HG03159 (cell line): ENCODE results near the gene ZBTB46.

Experiments used
- ATAC-seq: cut with Tn5 transposase; IDR thresholded peaks from one replicate; pipeline ENCODE4 v1.9.1; 2021; ENCODE audit warnings: mild to moderate bottlenecking, moderate library complexity; ENCODE audit not compliant: unreplicated experiment

ZBTB46 gene

DNA sequence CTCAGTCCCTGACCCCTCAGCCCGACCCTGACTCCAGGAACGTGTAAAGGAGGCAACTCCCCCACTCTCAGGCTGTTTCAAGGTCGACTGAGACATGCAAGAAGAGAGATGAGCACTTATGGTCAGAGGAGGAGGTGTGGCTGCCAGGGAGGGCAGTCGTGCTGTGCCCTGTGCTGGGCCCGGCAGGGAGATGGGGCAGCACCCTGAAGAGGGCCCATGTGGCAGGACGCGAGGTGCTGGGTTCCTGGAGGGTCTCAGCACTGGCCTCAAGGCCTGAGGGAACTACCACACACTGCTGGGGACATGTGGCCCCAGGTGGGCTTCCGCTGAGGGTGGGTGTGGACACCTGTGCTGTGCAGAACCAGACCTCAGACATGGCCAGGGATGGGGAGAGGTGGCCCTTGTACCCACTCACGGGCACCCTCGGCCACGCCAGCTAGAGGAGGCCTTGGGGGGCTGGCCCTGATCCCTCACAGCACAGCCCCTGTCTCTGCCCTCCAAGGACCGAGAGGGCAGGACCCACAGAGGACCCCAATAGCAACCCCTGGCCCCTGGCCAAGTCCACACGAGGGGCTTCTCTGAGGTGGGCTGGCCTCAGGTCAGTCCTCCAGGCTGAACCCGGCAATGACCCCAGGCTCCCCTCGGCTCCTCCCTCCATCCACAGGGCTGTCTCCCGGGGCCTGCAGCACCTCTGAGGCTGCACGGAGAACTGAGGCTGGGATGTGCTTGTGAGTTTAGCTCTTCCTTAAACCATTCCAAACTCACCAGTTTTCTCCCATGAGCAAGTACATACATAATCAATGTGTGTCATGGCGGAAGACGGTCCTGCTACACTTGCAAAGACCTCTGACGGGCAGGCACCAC lies 82.8 kb downstream of the ZBTB46 start:
- no peak for ATAC-seq

- ATAC-seq, result no peak
Measured at GRCh38 chr20:63747622-63748069, 83.4 kb downstream of the ZBTB46 start.

DNA sequence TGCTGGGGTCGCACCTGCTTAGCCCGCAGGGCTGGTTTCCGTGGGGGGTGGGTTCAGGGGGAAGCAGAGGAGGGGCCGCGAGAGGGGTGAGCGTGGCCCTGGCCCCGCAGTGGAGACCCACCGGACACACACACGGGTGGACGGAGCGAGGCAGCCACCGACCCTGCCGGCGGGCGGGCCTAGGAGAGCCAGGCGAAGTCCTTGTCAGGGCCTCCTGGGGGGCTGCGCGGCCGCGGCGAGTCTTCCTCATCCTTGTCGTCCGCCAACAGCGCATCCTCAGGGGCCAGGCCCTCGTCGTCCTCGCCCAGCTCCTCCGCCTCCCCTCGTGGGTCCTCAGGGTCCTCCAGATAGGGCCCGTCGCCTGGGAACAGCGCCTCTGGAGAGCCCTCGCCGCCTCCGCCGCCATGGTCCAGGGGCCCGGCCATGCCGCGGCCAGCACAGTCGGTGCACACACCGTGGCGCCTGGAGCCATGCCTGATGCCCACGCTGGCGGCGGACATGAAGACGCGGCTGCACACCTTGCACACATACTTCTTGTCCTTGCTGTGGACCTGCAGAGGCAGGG lies 84.2 kb downstream of the ZBTB46 start:
- no peak for ATAC-seq

- no peak for ATAC-seq
Measured at GRCh38 chr20:63745961-63746731, 84.9 kb downstream of the ZBTB46 start.

DNA sequence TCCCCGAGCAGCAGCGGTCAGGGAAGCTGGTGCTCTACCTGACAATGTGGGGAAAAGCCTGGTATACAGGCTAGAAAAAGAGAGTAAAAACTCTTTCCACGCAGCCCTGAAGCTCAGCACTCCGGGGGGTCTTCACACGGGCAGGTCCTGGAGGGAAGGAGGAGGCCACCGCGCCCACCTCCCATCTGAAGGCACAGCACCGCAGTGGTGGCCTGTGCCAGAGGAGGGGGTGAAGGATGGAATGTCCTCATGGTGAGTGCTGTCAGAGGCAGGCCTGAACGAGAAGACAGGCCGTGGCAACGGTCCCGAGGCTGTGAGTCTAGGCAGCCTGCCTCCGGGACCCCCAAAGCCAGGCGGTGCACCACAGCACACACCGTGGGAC lies 85.6 kb downstream of the ZBTB46 start:
- ATAC-seq, result no peak

DNA sequence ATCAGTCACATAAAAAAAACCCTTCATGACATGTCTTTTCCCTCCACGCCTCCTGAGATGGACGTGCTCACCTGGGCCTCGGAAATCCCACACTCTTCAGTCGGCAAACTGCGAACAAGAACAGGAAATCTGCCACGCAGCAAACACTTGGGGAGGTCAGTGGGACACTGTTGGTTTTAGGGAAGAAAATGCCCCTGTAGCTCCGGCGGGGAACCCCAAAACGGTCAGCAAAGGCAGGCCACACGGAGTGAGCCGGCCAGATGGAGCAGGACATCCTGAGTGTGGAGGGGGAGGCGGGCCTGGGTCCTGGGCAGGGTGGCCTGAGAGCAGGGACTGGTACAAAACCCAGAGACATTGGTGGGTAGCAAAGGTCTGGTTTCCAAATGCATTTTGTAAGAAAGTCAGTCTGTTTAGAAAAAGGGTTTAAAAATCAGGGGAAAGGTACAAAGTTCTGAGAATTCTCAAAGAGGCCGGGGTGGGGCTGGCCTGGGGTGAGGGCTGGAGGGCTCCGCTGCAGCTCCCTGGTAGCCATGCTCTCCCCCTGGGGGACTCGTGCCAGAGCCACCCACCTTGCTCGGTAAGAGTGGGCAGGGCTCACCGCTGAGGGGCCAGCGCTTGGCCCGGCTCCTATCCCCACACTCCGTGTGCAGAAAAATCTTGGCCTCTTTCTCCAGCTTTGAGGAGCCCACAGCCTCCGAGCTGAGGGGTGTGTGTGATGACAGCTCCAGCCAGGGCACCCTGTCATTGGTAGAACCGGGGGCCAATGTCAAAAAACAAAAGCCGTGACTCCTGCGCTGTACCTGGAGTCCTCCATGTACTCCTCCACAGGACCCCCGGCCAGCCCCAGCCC lies 86.3 kb downstream of the ZBTB46 start:
- no peak for ATAC-seq

GRCh38 chr20:63744158-63744557 lies 86.9 kb downstream of the ZBTB46 start:
- no peak for ATAC-seq

GRCh38 chr20:63743210-63743970 lies 87.7 kb downstream of the ZBTB46 start:
- no peak for ATAC-seq

GRCh38 chr20:63742381-63743024 lies 88.6 kb downstream of the ZBTB46 start:
- no peak for ATAC-seq

DNA sequence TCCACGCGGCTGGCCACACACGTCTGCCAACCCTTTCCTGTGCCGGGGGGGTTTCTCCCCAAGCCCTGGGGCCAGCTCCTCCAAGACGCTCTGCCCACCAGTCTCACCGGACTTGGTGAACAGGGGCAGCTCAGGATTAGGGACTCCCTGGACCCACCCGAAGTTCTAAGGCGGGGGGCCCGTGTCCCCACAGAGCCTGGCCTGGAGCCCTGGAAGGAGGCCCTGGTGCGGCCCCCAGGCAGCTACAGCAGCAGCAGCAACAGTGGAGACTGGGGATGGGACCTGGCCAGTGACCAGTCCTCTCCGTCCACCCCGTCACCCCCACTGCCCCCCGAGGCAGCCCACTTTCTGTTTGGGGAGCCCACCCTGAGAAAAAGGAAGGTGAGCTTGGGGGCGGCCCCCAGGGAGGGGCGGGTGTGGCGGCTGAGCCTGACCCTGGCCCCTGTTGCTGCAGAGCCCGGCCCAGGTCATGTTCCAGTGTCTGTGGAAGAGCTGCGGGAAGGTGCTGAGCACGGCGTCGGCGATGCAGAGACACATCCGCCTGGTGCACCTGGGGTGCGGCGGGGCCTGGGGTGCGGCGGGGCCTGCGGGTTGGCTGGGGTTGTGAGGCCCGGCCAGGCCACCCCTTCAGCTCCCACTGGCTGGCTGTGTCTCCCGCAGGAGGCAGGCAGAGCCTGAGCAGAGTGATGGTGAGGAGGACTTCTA lies 89.2 kb downstream of the ZBTB46 start:
- no peak for ATAC-seq

GRCh38 chr20:63741354-63741675 lies 89.7 kb downstream of the ZBTB46 start:
- ATAC-seq, result no peak

DNA sequence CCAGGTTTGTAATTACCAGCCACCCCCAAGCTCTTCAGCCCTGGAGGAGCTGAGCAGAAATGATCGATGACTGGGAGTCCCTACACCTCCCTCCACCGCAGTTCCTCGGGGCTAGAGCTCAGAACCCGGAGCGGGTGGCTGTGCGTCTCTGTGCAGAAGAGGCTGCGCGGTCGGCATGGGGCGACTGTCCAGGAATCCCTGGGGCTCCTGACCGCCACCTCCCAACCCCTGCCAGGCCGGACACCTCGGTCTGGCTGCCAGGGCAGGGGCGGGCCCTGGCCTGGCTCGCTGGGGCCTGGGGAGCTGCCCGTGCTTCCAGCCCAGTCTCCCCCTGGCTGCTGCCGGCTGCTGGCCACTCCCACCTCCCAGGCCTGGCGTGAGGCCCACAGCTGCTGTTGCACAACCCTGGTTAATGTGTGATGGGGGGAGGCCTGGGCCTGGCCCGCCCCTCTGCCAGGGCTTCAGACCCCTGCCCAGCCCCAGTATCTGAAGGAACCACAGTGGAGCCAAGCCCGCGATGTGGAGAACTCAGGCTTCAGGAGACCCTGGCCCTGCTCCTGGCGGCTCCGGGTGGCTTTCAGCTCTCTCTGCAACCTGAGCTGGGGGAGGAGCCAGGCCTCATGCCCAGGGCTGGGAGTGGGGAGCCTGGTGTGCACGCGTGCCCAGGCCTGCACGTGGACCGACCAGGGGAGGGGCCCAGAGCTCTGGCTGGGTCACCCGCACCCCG lies 90.3 kb downstream of the ZBTB46 start:
- no peak for ATAC-seq

GRCh38 chr20:63740070-63740626 lies 90.9 kb downstream of the ZBTB46 start:
- ATAC-seq, result no peak

- peak; percentile 36 for ATAC-seq
Measured at GRCh38 chr20:63739130-63740069, 91.7 kb downstream of the ZBTB46 start, which contains the start of gene SLC2A4RG. Gene SLC2A4RG (plus strand): TSS chr20:63739776. CDS start chr20:63739913, 137 bp downstream.

DNA sequence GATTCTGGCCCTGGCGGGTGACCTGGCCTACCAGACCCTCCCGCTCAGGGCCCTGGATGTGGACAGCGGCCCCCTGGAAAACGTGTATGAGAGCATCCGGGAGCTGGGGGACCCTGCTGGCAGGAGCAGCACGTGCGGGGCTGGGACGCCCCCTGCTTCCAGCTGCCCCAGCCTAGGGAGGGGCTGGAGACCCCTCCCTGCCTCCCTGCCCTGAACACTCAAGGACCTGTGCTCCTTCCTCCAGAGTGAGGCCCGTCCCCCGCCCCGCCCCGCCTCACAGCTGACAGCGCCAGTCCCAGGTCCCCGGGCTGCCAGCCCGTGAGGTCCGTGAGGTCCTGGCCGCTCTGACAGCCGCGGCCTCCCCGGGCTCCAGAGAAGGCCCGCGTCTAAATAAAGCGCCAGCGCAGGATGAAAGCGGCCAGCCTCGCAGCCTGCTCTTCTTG lies 92.4 kb downstream of the ZBTB46 start:
- ATAC-seq, result no peak

GRCh38 chr20:63737945-63738686 lies 92.9 kb downstream of the ZBTB46 start:
- ATAC-seq, result no peak
